SK-N-SH (cell line): ENCODE measurements around the gene SORBS1. TPM values are rescaled to one million over a fixed set of nuclear protein-coding genes. Genes with fewer than 3 reads are reported as not detected.

Experiments
- CTCF ChIA-PET: fragments of 300-600, 350-600 bp; formaldehyde crosslinking; extraction: SDS; loops from one replicate; lab custom pipeline; 2021; lab: Yijun Ruan, JAX
- POLR2A ChIA-PET: fragments of 350-600 bp; sonication (Branson Sonifier 250); formaldehyde crosslinking; extraction: SDS; loops from one replicate; lab custom pipeline; 2020; ENCODE audit warnings: antibody characterized with exemption, inconsistent platforms; lab: Yijun Ruan, JAX
- DNase-seq: peaks from one replicate; pipeline ENCODE4 v3.0.0; 2012
- H2AFZ ChIP-seq: fragments of 200-600 bp; sonication (generic); 2 replicates; pipeline ENCODE4 v1.8.1; 2016; ENCODE audit warnings: antibody characterized with exemption, mild to moderate bottlenecking, low read depth
- H3F3A ChIP-seq: fragments of 200-600 bp; sonication (generic); replicated peaks from 2 replicates; pipeline ENCODE3; 2016; ENCODE audit warnings: antibody characterized with exemption, mild to moderate bottlenecking; ENCODE audit not compliant: insufficient read depth
- H3K27ac ChIP-seq, 2 experiments: fragments of 200-500 bp in 1 of 2; fragments of 200-600 bp in 1 of 2; sonication (Bioruptor generic) in 1 of 2; sonication (generic), shearing (Covaris generic) in 1 of 2; 2 replicates each; pipeline versions ENCODE4 v1.5.1 to v1.6.1; 2014 to 2016; ENCODE audit warnings: low read depth in 2 of 2, inconsistent platforms in 1 of 2, low read length in 1 of 2, mild to moderate bottlenecking in 1 of 2, mixed read lengths in 1 of 2
- H3K27me3 ChIP-seq: fragments of 200-600 bp; sonication (generic), shearing (Covaris generic); 2 replicates; pipeline ENCODE4 v1.6.1; 2016; ENCODE audit warnings: mixed run types; ENCODE audit not compliant: insufficient read depth
- H3K36me3 ChIP-seq, 2 experiments: fragments of 200-500 bp in 1 of 2; fragments of 200-600 bp in 1 of 2; sonication (Bioruptor generic) in 1 of 2; sonication (generic) in 1 of 2; replicated peaks in 1 of 2; 2 replicates each; pipeline versions ENCODE3 to v1.5.1; 2014 to 2016; ENCODE audit warnings: low read length in 1 of 2, mild to moderate bottlenecking in 1 of 2; ENCODE audit not compliant: insufficient read depth in 2 of 2, control insufficient read depth in 1 of 2
- H3K4me1 ChIP-seq, 2 experiments: fragments of 200-500 bp in 1 of 2; fragments of 200-600 bp in 1 of 2; sonication (Bioruptor generic) in 1 of 2; sonication (generic), shearing (Covaris generic) in 1 of 2; 2 replicates each; pipeline versions ENCODE4 v1.5.1 to v1.6.1; 2014 to 2016; ENCODE audit warnings: low read depth in 1 of 2, low read length in 1 of 2, mixed run types in 1 of 2; ENCODE audit not compliant: insufficient read depth in 2 of 2, control insufficient read depth in 1 of 2
- H3K4me2 ChIP-seq: fragments of 200-600 bp; sonication (generic), shearing (Covaris generic); 2 replicates; pipeline ENCODE4 v1.6.1; 2017; ENCODE audit warnings: mixed run types
- H3K4me3 ChIP-seq, 2 experiments: fragments of 200-500 bp in 1 of 2; fragments of 200-600 bp in 1 of 2; sonication (Bioruptor generic) in 1 of 2; sonication (generic), shearing (Covaris generic) in 1 of 2; 2 replicates each; pipeline versions ENCODE4 v1.5.1 to v1.8.1; 2014 to 2016; ENCODE audit warnings: low read depth in 2 of 2, inconsistent platforms in 1 of 2, low read length in 1 of 2, mild to moderate bottlenecking in 1 of 2, mixed read lengths in 1 of 2, moderate library complexity in 1 of 2
- H3K79me2 ChIP-seq: fragments of 200-600 bp; sonication (generic); 2 replicates; pipeline ENCODE4 v1.8.1; 2017; ENCODE audit warnings: mild to moderate bottlenecking; ENCODE audit not compliant: insufficient read depth
- H3K9ac ChIP-seq: fragments of 200-600 bp; sonication (generic); 2 replicates; pipeline ENCODE4 v1.6.1; 2017; ENCODE audit warnings: mixed run types
- H3K9me2 ChIP-seq: fragments of 200-600 bp; sonication (generic); 2 replicates; pipeline ENCODE4 v1.6.1; 2017; ENCODE audit warnings: mixed run types
- H3K9me3 ChIP-seq: fragments of 200-600 bp; sonication (generic); 2 replicates; pipeline ENCODE4 v1.6.1; 2017; ENCODE audit warnings: mixed run types, mild to moderate bottlenecking, moderate library complexity
- H4K20me1 ChIP-seq: fragments of 200-600 bp; sonication (generic); 2 replicates; pipeline ENCODE4 v1.6.1; 2017; ENCODE audit warnings: mild to moderate bottlenecking, mixed run types; ENCODE audit not compliant: insufficient read depth
- FOSL2 ChIP-seq: IDR thresholded peaks from 2 replicates; pipeline ENCODE4 v1.4.0; 2012; ENCODE audit warnings: low read depth, mild to moderate bottlenecking, moderate library complexity, borderline replicate concordance
- FOXJ3 ChIP-seq: sonication (generic); formaldehyde crosslinking; IDR thresholded peaks from 2 replicates; pipeline ENCODE4 v1.5.1; 2020; ENCODE audit warnings: mild to moderate bottlenecking, missing genetic modification reagents
- FOXM1 ChIP-seq: IDR thresholded peaks from 2 replicates; pipeline ENCODE4 v1.4.0; 2012; ENCODE audit warnings: low read depth, mild to moderate bottlenecking
- GABPA ChIP-seq: IDR thresholded peaks from 2 replicates; pipeline ENCODE4 v1.4.0; 2012; ENCODE audit warnings: low read depth, mild to moderate bottlenecking
- GATA2 ChIP-seq: sonication (generic); formaldehyde crosslinking; IDR thresholded peaks from 2 replicates; pipeline ENCODE4 v1.5.0; 2020; ENCODE audit warnings: mild to moderate bottlenecking, missing genetic modification reagents
- IRF3 ChIP-seq: fragments of 150-350 bp; IDR thresholded peaks from 2 replicates; pipeline ENCODE4 v1.6.1; 2016; ENCODE audit warnings: mild to moderate bottlenecking, low read depth, low read length
- NFIC ChIP-seq: IDR thresholded peaks from 2 replicates; pipeline ENCODE4 v1.4.0; 2012; ENCODE audit warnings: borderline replicate concordance
- NRF1 ChIP-seq: IDR thresholded peaks from 2 replicates; pipeline ENCODE4 v1.6.1; 2012; ENCODE audit warnings: low read depth, mild to moderate bottlenecking, low read length
- RAD21 ChIP-seq: IDR thresholded peaks from 2 replicates; pipeline ENCODE4 v1.6.1; 2012; ENCODE audit warnings: mild to moderate bottlenecking, low read length
- RCOR1 ChIP-seq: fragments of 150-350 bp; IDR thresholded peaks from 2 replicates; pipeline ENCODE4 v1.6.1; 2017; ENCODE audit warnings: antibody characterized with exemption, low read length
- RXRA ChIP-seq: IDR thresholded peaks from 2 replicates; pipeline ENCODE4 v1.4.0; 2012; ENCODE audit warnings: low read depth, mild to moderate bottlenecking, borderline replicate concordance
- SMC3 ChIP-seq: IDR thresholded peaks from 2 replicates; pipeline ENCODE4 v1.6.1; 2012; ENCODE audit warnings: low read depth, low read length, improper control_type of control experiment
- TAF1 ChIP-seq: IDR thresholded peaks from 2 replicates; pipeline ENCODE4 v1.6.1; 2012; ENCODE audit warnings: low read depth, mild to moderate bottlenecking, low read length, moderate library complexity, borderline replicate concordance
- TCF12 ChIP-seq: IDR thresholded peaks from 2 replicates; pipeline ENCODE4 v1.4.0; 2012
- USF1 ChIP-seq: IDR thresholded peaks from 2 replicates; pipeline ENCODE4 v1.4.0; 2012; ENCODE audit warnings: low read depth, borderline replicate concordance
- USF2 ChIP-seq: fragments of 150-350 bp; IDR thresholded peaks from 2 replicates; pipeline ENCODE4 v1.6.1; 2017; ENCODE audit warnings: antibody characterized with exemption, low read length, low read depth, borderline replicate concordance
- YY1 ChIP-seq: IDR thresholded peaks from 2 replicates; pipeline ENCODE4 v1.4.0; 2012; ENCODE audit warnings: low read depth, mild to moderate bottlenecking
- WGBS: methylation state at CpG from one replicate; pipeline ENCODE4 v1.1.6; 2017; ENCODE audit warnings: low lambda C conversion rate; 5-methylcytosine and 5-hydroxymethylcytosine counted together
- polyA plus RNA-seq, 3 experiments: library from polyadenylated mRNA; depleted of rRNA; stranded (reverse); fragments of >200 nt; gene quantifications; 2 replicates each; pipeline ENCODE4 v1.2.3, GENCODE V29; 2012
- TF ChIP-seq, protein P1 (sequence below): fragments of 200-600 bp; sonication (generic); IDR thresholded peaks from 2 replicates; pipeline ENCODE4 v1.6.1; 2017; ENCODE audit warnings: antibody characterized with exemption, mild to moderate bottlenecking, moderate library complexity
- TF ChIP-seq, protein P2 (sequence below): IDR thresholded peaks from 2 replicates; pipeline ENCODE4 v1.4.0; 2012; ENCODE audit warnings: low read depth, borderline replicate concordance
- TF ChIP-seq, protein P3 (sequence below): IDR thresholded peaks from 2 replicates; pipeline ENCODE4 v1.6.1; 2012; ENCODE audit warnings: mild to moderate bottlenecking, low read depth, low read length, moderate library complexity

Gene SORBS1
- polyA plus RNA-seq, 1 of the 3 experiments (the other 2 are of a cell fraction) = 0.36 TPM

- no peak overlapping the region for H3K9ac ChIP-seq
- no peak for DNase-seq
- H3K36me3 ChIP-seq = no peaks in the 10 kb centered on the region
- no peak overlapping the region for H2AFZ ChIP-seq
- H4K20me1 ChIP-seq = no peaks in the 10 kb centered on the region
- TF ChIP-seq, protein P1, sequence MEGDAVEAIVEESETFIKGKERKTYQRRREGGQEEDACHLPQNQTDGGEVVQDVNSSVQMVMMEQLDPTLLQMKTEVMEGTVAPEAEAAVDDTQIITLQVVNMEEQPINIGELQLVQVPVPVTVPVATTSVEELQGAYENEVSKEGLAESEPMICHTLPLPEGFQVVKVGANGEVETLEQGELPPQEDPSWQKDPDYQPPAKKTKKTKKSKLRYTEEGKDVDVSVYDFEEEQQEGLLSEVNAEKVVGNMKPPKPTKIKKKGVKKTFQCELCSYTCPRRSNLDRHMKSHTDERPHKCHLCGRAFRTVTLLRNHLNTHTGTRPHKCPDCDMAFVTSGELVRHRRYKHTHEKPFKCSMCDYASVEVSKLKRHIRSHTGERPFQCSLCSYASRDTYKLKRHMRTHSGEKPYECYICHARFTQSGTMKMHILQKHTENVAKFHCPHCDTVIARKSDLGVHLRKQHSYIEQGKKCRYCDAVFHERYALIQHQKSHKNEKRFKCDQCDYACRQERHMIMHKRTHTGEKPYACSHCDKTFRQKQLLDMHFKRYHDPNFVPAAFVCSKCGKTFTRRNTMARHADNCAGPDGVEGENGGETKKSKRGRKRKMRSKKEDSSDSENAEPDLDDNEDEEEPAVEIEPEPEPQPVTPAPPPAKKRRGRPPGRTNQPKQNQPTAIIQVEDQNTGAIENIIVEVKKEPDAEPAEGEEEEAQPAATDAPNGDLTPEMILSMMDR = no peak
- TF ChIP-seq GABPA (no peak), RXRA (no peak), USF1 (no peak), FOXJ3 (CRISPR knock-in tag) (no peak), RCOR1 (no peak), IRF3 (no peak), RAD21 (no peak), FOSL2 (no peak), YY1 (no peak), USF2 (no peak), TAF1 (no peak), GATA2 (no peak), FOXM1 (no peak), NFIC (no peak), NRF1 (no peak), SMC3 (no peak), TCF12 (no peak)
- TF ChIP-seq, protein P2, sequence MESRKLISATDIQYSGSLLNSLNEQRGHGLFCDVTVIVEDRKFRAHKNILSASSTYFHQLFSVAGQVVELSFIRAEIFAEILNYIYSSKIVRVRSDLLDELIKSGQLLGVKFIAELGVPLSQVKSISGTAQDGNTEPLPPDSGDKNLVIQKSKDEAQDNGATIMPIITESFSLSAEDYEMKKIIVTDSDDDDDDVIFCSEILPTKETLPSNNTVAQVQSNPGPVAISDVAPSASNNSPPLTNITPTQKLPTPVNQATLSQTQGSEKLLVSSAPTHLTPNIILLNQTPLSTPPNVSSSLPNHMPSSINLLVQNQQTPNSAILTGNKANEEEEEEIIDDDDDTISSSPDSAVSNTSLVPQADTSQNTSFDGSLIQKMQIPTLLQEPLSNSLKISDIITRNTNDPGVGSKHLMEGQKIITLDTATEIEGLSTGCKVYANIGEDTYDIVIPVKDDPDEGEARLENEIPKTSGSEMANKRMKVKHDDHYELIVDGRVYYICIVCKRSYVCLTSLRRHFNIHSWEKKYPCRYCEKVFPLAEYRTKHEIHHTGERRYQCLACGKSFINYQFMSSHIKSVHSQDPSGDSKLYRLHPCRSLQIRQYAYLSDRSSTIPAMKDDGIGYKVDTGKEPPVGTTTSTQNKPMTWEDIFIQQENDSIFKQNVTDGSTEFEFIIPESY = no peak
- TF ChIP-seq, protein P3, sequence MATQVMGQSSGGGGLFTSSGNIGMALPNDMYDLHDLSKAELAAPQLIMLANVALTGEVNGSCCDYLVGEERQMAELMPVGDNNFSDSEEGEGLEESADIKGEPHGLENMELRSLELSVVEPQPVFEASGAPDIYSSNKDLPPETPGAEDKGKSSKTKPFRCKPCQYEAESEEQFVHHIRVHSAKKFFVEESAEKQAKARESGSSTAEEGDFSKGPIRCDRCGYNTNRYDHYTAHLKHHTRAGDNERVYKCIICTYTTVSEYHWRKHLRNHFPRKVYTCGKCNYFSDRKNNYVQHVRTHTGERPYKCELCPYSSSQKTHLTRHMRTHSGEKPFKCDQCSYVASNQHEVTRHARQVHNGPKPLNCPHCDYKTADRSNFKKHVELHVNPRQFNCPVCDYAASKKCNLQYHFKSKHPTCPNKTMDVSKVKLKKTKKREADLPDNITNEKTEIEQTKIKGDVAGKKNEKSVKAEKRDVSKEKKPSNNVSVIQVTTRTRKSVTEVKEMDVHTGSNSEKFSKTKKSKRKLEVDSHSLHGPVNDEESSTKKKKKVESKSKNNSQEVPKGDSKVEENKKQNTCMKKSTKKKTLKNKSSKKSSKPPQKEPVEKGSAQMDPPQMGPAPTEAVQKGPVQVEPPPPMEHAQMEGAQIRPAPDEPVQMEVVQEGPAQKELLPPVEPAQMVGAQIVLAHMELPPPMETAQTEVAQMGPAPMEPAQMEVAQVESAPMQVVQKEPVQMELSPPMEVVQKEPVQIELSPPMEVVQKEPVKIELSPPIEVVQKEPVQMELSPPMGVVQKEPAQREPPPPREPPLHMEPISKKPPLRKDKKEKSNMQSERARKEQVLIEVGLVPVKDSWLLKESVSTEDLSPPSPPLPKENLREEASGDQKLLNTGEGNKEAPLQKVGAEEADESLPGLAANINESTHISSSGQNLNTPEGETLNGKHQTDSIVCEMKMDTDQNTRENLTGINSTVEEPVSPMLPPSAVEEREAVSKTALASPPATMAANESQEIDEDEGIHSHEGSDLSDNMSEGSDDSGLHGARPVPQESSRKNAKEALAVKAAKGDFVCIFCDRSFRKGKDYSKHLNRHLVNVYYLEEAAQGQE = no peak
- TF ChIP-seq, all 33 proteins: peak for 0
- ChIA-PET POLR2A (no interaction called here), CTCF (interaction anchor here (1.1 to 13.9 kb wide), 2 partner anchors 9 to 14 kb away, joined by 3 to 136 read pairs; no protein-coding TSS in a partner anchor)
- Histone ChIP-seq H3K9me3 (no peaks in the 10 kb centered on the region), H3K27me3 (no peaks in the 10 kb centered on the region), H3K79me2 (no peaks in the 10 kb centered on the region), H3K9me2 (no peaks in the 10 kb centered on the region), H3K4me2 (no peak overlapping the region), H3K4me3 (no peak overlapping the region), H3K27ac (no peak overlapping the region), H3K4me1 (peaks cover 4% of the 10 kb centered on the region in 2 experiments; a peak in 2 of 4 replicates), H3F3A (peaks cover 8% of the 10 kb centered on the region)
- 78% methylated on average over 6 of the region's 7 CpGs for WGBS
These were observed 118.8 kb downstream of the SORBS1 start for GRCh38 chr10:95442341-95442740.
